A549 (cell line): ENCODE results near the gene SLC18A3.

Source experiments
- CTCF ChIP-seq: fragments of >200 bp; sonication (Bioruptor Twin); formaldehyde crosslinking; IDR thresholded peaks from 3 replicates; pipeline ENCODE4 v1.5.1; 2016
- MAX ChIP-seq: IDR thresholded peaks from 2 replicates; pipeline ENCODE4 v1.6.1; 2012
- ZNF302 ChIP-seq: fragments of 250-450 bp; sonication (Bioruptor Pico); IDR thresholded peaks from 2 replicates; pipeline ENCODE4 v1.9.0; 2021; ENCODE audit warnings: inconsistent platforms, mild to moderate bottlenecking, moderate library complexity

- TF ChIP-seq ZNF302 (no peak), MAX (no peak), CTCF (no peak)
Observed at GRCh38 chr10:49627644-49628247, 17.6 kb downstream of the SLC18A3 start.
